ENCODE data around the gene LRIG1.

Gene LRIG1

GRCh38 chr3:66467996-66468735 lies 32.7 kb downstream of the LRIG1 start:
- H3K4me3 ChIP-seq (ENCODE audit: control insufficient read depth, low read depth, low read length) = no peak overlapping the region
- peak; percentile 46 for DNase-seq (ENCODE audit: low read depth)
- TF ChIP-seq CTCF (IDR thresholded peaks at IDR 0.05; ENCODE audit: control insufficient read depth, insufficient read depth, low read depth, low read length, missing control alignments) = no peak

- no peak for TF ChIP-seq CTCF (IDR thresholded peaks at IDR 0.05; ENCODE audit: control insufficient read depth, insufficient read depth, low read depth, low read length, missing control alignments)
- no peak overlapping the region for H3K4me3 ChIP-seq (ENCODE audit: control insufficient read depth, low read depth, low read length)
- DNase-seq (ENCODE audit: low read depth) = no peak
Observed at GRCh38 chr3:66466606-66467270, 34.1 kb downstream of the LRIG1 start.

GRCh38 chr3:66465587-66465986 lies 35.2 kb downstream of the LRIG1 start:
- TF ChIP-seq CTCF (IDR thresholded peaks at IDR 0.05; ENCODE audit: control insufficient read depth, insufficient read depth, low read depth, low read length, missing control alignments) = no peak
- DNase-seq (ENCODE audit: low read depth) = no peak
- H3K4me3 ChIP-seq (ENCODE audit: control insufficient read depth, low read depth, low read length) = no peak overlapping the region

- no peak for TF ChIP-seq CTCF (IDR thresholded peaks at IDR 0.05; ENCODE audit: control insufficient read depth, insufficient read depth, low read depth, low read length, missing control alignments)
- H3K4me3 ChIP-seq (ENCODE audit: control insufficient read depth, low read depth, low read length) = no peak overlapping the region
- no peak for DNase-seq (ENCODE audit: low read depth)
Observed at GRCh38 chr3:66465034-66465433, 35.8 kb downstream of the LRIG1 start.

- TF ChIP-seq CTCF (IDR thresholded peaks at IDR 0.05; ENCODE audit: control insufficient read depth, insufficient read depth, low read depth, low read length, missing control alignments) = no peak
- no peak for DNase-seq (ENCODE audit: low read depth)
- H3K4me3 ChIP-seq (ENCODE audit: control insufficient read depth, low read depth, low read length) = no peak overlapping the region
Observed at GRCh38 chr3:66464512-66464894, 36.3 kb downstream of the LRIG1 start.

- TF ChIP-seq CTCF (IDR thresholded peaks at IDR 0.05; ENCODE audit: control insufficient read depth, insufficient read depth, low read depth, low read length, missing control alignments) = no peak
- DNase-seq (ENCODE audit: low read depth) = no peak
- H3K4me3 ChIP-seq (ENCODE audit: control insufficient read depth, low read depth, low read length) = no peak overlapping the region
Observed at GRCh38 chr3:66463730-66464511, 36.9 kb downstream of the LRIG1 start.

Data from AG09309 (cell line).